AG10803 (cell line): ENCODE data around the gene TERF2IP.

Experiments
- DNase-seq: peaks from one replicate; pipeline ENCODE4 v3.0.0; 2010; ENCODE audit warnings: low read depth
- H3K4me3 ChIP-seq: 2 replicates; pipeline ENCODE4 v1.5.1; 2011; ENCODE audit warnings: mild to moderate bottlenecking, low read length, control low read depth
- TF ChIP-seq, protein P1 (sequence below): conservative IDR thresholded peaks from 2 replicates; pipeline ENCODE4 v1.5.1; 2011; ENCODE audit warnings: mild to moderate bottlenecking, low read length, control low read depth, inconsistent platforms

TERF2IP gene

GRCh38 chr16:75616521-75617010 lies 31.0 kb upstream of the TERF2IP start:
- TF ChIP-seq, protein P1, sequence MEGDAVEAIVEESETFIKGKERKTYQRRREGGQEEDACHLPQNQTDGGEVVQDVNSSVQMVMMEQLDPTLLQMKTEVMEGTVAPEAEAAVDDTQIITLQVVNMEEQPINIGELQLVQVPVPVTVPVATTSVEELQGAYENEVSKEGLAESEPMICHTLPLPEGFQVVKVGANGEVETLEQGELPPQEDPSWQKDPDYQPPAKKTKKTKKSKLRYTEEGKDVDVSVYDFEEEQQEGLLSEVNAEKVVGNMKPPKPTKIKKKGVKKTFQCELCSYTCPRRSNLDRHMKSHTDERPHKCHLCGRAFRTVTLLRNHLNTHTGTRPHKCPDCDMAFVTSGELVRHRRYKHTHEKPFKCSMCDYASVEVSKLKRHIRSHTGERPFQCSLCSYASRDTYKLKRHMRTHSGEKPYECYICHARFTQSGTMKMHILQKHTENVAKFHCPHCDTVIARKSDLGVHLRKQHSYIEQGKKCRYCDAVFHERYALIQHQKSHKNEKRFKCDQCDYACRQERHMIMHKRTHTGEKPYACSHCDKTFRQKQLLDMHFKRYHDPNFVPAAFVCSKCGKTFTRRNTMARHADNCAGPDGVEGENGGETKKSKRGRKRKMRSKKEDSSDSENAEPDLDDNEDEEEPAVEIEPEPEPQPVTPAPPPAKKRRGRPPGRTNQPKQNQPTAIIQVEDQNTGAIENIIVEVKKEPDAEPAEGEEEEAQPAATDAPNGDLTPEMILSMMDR = no peak
- no peak for DNase-seq
- no peak overlapping the region for H3K4me3 ChIP-seq

DNA sequence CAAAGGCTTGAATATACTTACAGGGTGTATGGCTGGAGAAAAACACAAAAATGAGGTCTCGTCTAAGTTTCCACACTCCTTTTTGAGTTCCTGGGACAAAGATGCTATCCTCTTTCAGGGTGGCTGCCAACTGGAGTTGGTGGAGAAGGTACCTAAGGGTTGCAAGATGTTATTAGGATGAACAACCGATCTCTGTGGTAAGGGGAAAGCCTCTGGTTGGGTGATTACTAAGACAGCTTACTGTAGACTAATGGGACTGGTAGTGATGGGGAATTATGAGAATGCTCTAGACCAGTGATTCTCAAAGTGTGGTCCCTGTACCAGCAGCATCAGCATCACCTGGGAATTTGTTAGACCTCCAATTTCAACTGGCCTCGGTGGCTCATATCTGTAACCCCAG lies 30.5 kb upstream of the TERF2IP start:
- DNase-seq = no peak
- H3K4me3 ChIP-seq = no peak overlapping the region
- TF ChIP-seq, protein P1 = no peak

DNA sequence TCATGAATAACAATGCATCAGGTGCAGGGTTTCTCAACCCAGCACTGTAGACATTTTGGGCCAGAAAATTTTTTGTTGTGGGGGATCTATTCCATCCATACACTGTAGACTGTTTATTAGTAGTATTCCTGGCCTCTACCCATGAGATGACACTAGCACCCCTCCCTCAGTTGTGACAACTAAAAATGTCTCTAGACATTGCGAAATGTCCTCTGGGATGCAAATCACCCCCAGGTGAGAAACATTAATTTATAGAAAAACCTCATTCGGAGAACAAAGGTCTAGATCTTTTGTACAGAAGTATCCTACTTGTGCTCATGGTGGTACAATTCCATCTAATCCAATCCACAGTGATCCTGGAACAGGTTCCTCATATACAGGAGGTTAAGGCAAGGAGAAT lies 28.8 kb upstream of the TERF2IP start:
- TF ChIP-seq, protein P1 = no peak
- DNase-seq = no peak
- H3K4me3 ChIP-seq = no peak overlapping the region

- H3K4me3 ChIP-seq = no peak overlapping the region
- DNase-seq = no peak
- TF ChIP-seq, protein P1 = no peak
Measured at GRCh38 chr16:75620326-75621169, 27.0 kb upstream of the TERF2IP start.

DNA sequence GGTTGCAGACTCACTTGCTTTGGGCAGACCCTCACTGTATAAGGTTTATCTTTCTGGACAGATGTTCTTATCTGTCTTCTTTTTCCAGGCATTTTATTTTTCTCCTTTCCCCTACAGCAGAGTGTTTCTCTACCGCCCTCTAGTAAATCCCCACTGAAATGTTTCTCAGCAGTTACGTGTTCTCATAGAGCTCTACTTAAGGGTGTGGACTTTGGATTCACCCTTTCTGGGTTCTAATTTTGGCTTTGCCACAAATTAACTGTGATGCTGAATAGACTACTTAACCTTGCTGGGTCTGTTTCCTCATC lies 26.4 kb upstream of the TERF2IP start:
- TF ChIP-seq, protein P1 = peak; percentile 69
- peak; percentile 47 for DNase-seq
- H3K4me3 ChIP-seq = no peak overlapping the region

DNA sequence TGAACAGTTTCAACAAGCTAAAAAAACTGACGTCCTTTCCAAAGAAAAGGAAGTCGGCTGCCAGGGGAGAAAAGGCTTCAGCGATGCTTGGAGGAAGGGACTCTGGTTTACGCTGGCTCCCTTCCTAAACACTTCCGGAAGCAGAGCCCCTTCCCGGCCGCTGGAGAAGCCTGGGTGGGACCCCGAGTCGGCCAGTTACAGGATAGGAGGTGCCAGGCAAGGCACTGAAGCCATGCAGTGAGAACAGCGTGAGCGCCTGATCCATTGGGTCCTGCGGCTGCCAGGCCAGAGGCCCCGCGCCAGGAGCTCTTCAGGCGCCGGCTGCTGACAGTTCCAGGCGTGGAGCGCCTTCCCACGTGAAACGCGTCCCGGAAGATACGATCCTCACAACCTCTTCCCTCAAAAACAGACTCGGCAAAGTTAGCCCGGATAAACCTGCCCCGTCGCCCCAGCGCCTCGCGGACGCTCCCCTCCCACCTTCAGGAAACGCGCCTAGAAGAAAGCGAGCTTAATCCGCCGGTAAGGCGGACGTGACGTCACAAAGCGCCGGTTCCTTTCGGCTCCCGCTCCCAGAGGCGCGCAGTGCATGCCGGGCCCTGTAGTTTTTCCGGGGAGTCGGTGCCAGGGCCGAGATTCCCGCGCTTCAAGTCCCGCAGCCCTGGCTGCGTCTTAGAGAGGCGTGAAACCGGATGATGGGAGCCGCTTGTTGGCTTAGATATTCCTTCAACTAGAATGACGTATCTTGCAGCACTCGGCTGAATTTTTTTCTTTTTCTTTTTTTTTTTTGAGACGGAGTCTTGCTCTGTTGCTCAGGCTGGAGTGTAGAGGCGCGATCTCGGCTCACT lies 24.6 kb upstream of the TERF2IP start, which contains the start of gene ADAT1:
Gene ADAT1, minus strand, starts transcription at position 521 of the 845 bp plus-strand sequence. CDS start 2,482 bp downstream, outside the sequence.
- peak; percentile 96 for DNase-seq
- peak within 1 kb of the TSS; percentile 86 for H3K4me3 ChIP-seq
- TF ChIP-seq, protein P1 = no peak

DNA sequence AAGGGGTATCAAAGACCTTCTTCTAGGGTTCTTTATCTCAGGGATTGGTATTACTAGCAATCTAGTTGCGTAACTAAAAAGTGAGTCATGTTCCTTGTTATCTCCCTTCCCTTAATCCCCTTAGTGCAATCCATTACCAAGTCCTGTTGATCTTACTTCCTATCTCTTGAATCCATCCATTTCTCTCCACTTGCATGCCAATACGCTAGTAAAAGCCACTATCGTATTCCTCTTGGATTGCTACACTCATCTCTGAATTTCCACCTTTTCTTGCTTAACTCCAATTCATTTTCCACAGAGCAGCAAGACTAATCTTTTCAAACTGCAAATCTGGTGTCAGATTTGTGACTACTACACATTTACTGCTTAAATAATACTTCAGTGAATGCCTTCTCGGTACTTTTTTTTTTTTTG lies 22.6 kb upstream of the TERF2IP start:
- no peak for DNase-seq
- TF ChIP-seq, protein P1 = no peak
- H3K4me3 ChIP-seq = no peak overlapping the region
